HuH-7.5 (cell line): Measurements from ENCODE around the gene SPTAN1.

Experiments used
- DNase-seq: peaks from one replicate; pipeline ENCODE4 v3.0.0; 2011; ENCODE audit warnings: low spot score

SPTAN1 gene

GRCh38 chr9:128669786-128670185 lies 117.4 kb downstream of the SPTAN1 start:
- no peak for DNase-seq

DNA sequence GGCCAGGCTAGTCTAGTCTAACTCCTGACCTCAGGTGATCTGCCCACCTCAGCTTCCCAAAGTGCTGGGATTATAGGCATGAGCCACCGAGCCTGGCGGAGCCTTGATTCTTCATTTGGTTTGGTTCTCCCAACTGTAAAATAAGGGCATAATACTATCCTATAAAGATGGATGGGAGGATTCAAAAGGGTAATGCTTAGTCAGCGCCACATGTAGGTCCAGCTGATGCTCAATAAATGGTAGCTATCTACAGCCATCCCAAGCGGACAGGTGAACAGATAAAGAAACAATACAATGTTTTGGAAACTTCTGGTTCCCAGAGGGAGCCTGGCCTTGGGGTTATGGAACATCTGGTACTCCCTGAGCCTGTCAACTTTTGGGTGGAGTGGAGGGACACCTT lies 123.0 kb downstream of the SPTAN1 start:
- no peak for DNase-seq

- DNase-seq: no peak
Observed at GRCh38 chr9:128677794-128678193, 125.4 kb downstream of the SPTAN1 start.
